NCI-H1417 treated with DMSO at 0.1 percent for 48 hours (cell line): ENCODE measurements around the gene CIROP.

Experiments
- DNase-seq: peaks from one replicate; lab custom pipeline; 2025; lab: John Stamatoyannopoulos, UW

CIROP gene

GRCh38 chr14:23093104-23093503 lies 11.7 kb downstream of the CIROP start:
- no peak for DNase-seq

- no peak for DNase-seq
These were observed 13.2 kb downstream of the CIROP start for GRCh38 chr14:23091294-23092225.

- no peak for DNase-seq
These were observed 14.5 kb downstream of the CIROP start for GRCh38 chr14:23090254-23090636.

- no peak for DNase-seq
These were observed 15.1 kb downstream of the CIROP start for GRCh38 chr14:23089498-23090253.

- DNase-seq: no peak
These were observed 18.2 kb downstream of the CIROP start for GRCh38 chr14:23086565-23086964.

- no peak for DNase-seq
These were observed 19.3 kb downstream of the CIROP start for GRCh38 chr14:23085458-23085857.

GRCh38 chr14:23080474-23080873 lies 24.3 kb downstream of the CIROP start:
- no peak for DNase-seq

GRCh38 chr14:23079716-23080115 lies 25.1 kb downstream of the CIROP start:
- DNase-seq: no peak

- no peak for DNase-seq
These were observed 26.1 kb downstream of the CIROP start for GRCh38 chr14:23078692-23079116.

- DNase-seq: no peak
These were observed 26.8 kb downstream of the CIROP start for GRCh38 chr14:23077962-23078361.

- DNase-seq: no peak
These were observed 27.9 kb downstream of the CIROP start for GRCh38 chr14:23076785-23077408.

- no peak for DNase-seq
These were observed 29.9 kb downstream of the CIROP start for GRCh38 chr14:23074906-23075305.

GRCh38 chr14:23071921-23072539 lies 32.8 kb downstream of the CIROP start:
- no peak for DNase-seq

GRCh38 chr14:23071244-23071920 lies 33.4 kb downstream of the CIROP start:
- DNase-seq: no peak

GRCh38 chr14:23070262-23071129 lies 34.3 kb downstream of the CIROP start:
- DNase-seq: no peak

GRCh38 chr14:23069413-23069806 lies 35.4 kb downstream of the CIROP start:
- DNase-seq: no peak

GRCh38 chr14:23068789-23069412 lies 35.9 kb downstream of the CIROP start:
- DNase-seq: no peak

GRCh38 chr14:23067847-23068788 lies 36.7 kb downstream of the CIROP start:
- DNase-seq: no peak
